ENCODE results near the gene PCNX4.
A peak's percentile ranks its signal among the peaks of the same experiment; 100 is the strongest.
"Not testable (repeated sequence)": the region's sequence is repeated elsewhere in the genome, so short reads cannot be mapped to it uniquely, and the experiment has no call there.

Gene PCNX4

DNA sequence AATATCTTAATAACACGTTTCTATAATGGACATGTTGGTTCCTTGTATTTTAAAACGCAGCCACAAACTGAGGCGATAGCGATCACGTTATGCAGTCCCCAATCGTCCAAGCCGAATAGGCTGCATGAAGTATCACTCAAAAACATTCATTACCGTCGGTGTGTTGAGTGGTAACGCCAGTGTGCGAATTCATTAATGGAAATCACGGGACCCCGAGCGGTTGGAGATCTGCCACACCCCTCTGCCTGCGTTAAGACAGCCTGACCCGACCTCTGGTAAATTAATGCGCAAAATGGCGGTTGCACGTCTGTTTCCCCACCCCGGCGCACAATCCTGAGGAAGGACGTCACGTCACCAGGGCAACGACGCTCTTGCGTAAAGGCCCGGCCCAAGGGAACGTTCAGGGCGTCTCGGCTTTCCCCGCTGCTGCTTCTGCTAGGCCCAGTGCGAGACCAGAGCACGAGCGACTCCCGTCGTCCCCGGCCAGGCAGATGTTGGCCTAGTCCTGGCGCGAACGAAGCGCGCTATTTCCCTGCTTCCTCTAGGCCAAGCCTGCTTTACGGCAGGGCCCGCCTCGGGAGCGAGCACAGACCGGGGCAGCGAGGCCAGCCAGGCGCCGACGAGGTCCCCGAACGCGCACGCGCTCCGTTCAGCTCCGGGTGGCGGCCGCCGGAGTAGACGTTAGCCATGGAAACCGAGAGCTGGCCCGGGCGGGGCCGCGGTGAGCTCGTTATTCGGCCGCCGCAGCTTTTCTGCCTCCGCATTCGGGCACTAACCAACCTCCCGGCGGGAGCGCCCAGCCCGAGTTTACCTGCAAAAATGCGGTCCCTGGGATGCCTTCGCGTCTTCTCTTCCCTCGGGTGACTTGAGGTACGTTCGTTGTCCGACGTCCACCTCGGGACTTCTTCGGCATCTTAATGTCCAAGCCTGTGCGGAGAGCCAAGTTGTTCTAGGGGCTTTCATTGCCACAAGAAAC, at the start of gene PCNX4:
PCNX4 (plus strand) TSS at position 374 of the 976 bp plus-strand sequence. CDS start 15,716 bp downstream, outside the sequence.
- DNase-seq (ENCODE audit: low read depth in 4 of 4, low spot score in 1 of 4): peak; percentile 75 to 90 (median 87)

DNA sequence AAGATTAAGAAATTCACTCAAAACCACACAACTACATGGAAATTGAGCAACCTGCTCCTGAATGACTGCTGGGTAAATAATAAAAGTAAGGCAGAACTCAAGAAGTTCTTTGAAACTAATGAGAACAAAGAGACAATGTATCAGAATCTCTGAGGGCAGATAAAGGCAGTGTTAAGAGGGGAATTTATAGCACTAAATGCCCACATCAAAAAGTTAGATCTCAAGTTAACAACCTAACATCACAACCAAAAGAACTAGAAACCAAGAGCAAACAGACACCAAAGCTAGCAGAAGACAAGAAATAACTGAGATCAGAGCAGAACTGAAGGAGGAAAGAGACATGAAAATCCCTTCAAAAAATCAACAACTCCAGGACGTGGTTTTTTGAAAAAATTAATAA, 43.7 kb upstream of the PCNX4 start:
- not testable (repeated sequence) for DNase-seq (ENCODE audit: low read depth in 4 of 4, low spot score in 1 of 4)

DNA sequence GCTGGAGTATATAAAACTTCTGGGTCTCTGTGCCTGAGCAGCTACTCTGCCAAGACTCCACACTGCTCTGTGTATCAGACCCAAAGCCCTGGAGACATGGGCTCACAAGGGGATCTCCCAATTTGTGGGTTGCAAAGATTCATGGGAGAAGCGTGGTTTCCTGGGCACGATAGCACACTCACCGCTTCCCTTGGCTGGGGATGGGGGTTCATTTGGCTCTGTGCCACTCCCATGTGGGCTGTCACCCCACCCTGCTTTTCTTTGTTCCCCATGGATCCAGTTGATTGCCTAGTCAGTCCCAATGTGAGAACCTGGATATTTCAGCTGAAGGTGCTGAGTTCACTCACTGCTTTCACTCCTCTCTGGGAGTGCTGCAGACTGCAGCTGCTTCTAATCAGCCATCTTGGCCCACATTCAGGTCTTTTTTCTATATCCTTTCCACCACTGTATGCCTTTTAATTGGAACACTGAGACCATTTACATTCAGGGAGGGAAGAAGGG, 40.0 kb upstream of the PCNX4 start:
- DNase-seq (ENCODE audit: low read depth in 4 of 4, low spot score in 1 of 4): no peak

DNA sequence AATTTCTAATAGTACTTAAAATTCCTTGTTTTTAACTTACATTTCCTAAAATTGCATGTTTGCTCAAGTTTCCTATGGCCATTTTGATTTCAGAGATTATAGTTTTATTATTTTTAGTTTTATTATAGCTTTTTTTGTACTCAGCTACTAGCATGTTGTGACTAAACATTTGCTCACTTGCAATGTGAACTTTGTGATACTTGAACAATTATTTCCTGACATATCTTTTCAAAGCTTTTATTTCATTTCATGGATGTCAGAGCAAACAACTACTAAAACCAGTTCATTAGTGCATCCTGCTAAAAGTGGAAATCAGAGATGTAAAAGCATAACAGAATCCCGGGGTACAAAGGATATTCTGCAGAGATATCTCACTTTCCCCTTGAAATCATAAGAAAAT, 33.6 kb upstream of the PCNX4 start:
- no peak for DNase-seq (ENCODE audit: low read depth in 4 of 4, low spot score in 1 of 4)

DNA sequence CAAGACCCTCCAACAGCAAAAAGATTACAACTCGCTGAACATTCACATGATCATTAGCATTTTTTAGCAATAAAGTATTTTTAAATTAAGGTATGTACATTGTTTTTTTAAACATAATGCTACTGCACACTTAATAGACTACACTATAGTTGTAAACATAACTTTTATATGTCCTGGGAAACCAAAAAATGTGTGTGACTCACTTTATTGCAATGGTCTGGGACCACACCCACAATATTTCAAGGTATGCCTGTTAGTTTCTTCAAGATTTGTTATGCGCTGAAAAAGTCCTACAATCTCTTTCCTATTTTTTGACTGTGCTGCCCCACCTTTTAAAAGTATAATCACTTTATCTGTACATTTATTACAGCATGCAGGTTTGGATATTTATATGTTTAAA, 30.4 kb upstream of the PCNX4 start:
- DNase-seq (ENCODE audit: low read depth in 4 of 4, low spot score in 1 of 4): no peak

DNA sequence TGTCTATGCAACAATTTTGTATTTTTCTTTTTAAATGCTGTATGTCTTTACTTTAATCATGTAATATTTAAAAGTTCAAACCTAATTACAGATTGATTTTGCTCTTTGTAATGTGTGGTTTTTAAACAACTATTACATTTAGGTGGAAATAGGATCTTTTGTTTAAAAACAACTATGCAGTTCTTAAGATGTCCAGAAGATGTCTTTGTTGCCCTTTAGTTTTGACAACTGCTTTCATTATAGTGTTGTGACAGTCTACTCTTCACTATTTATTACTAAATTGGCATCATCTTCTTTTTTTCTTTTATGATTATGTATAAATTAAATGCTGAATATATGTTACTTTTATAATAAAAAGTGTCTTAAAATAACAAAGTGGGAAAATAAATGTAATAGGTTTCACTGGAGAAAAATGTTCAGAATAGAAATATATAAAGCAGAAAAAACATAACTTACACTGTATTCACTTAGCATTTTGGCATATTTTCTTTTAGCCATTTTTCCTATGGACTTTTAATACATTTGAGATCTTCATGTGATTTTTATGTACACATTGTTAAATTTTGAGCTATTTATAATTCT, 27.1 kb upstream of the PCNX4 start:
- DNase-seq (ENCODE audit: low read depth in 4 of 4, low spot score in 1 of 4): no peak

DNA sequence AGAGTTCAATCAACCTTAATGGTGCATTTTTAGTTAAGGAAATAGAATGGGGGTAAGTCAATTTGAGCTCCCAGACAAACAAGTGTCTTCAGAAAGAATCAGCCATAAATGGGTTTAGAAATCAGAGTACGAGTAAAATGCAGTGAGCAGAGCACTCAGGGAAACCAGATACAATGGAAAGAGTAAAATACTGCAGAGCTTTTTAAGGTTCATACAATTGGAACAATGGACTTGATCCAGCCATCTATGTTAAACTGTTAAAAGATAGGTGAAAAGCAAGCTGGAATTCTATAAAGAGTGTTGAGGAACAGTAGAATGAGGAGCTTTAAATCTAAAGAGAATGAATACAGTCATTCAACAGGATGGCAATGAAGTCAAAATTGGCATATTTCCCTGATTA, 23.8 kb upstream of the PCNX4 start:
- no peak for DNase-seq (ENCODE audit: low read depth in 4 of 4, low spot score in 1 of 4)

DNA sequence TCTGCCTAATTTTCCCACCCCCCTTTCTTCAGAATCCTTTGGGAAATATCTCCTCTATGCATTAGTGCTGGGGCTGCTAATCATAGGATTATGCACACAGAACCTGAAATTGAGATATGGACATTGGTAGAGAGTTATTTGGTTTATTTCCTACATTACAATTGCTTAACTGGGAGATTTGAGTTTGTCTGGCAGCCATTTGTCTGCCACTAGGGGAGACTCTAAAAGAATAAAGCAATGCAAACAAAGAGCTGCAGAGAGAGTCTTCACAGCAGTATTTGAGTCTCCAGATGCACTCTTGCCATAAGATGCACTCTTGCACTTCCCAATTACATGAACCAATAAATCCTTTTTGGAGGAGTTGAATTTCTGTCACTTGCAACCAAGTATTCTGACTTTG, 12.0 kb upstream of the PCNX4 start:
- no peak for DNase-seq (ENCODE audit: low read depth in 4 of 4, low spot score in 1 of 4)

DNA sequence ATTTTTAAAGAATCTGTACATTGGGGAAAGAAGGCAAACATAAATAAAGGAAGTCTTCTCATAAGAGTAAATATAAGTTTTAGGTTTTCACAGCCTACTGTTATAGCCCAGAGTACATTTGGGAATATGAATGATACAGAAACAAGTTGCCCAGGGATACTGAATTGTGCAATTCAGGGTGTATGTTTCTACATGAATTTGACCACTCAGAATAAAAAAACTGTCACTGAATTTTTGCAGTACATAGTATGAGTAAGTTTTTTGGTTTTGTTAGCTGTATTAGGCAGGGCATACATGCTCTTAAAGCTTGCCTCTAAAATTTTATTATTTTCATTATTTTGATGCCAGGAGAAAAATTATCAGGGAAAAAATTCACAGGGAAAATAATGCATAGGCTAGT, 6.6 kb upstream of the PCNX4 start:
- DNase-seq (ENCODE audit: low read depth in 4 of 4, low spot score in 1 of 4): no peak

DNA sequence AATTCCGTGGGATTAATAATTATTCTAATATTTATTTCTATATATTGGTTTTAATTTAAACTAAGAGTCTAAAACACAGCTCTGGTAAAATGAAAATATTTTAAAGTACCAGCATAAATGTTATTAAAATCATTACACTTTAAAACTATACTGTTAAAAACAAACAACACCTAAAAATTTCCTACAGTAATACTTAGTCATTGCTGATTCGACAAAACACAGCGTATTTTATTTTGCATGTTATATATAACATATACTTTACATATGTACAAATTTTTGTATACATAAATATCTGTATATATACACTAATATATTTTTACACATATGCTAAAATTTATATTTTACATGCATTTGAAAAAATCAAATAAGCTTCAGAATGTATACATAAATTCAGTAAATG, 6.0 kb upstream of the PCNX4 start:
- DNase-seq (ENCODE audit: low read depth in 4 of 4, low spot score in 1 of 4): no peak

DNA sequence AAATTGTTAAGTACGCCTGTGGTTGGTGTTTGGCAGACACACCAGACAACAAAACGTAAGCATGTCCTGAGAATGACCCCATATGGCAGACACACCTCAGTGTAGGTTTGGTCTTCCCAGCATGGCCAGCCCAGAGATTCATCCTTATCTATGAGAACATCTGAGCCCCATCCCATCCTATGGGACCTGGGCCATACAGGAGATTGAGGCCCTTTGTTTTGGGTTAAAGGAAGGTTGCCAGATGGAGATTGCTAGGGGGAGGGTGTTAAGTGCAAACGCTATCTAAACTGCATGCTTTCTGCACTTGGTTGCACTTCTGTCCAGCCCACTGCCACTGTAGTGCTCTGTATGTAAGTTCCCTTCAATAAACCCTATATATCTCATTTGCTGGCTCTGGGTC, 4.1 kb upstream of the PCNX4 start:
- DNase-seq (ENCODE audit: low read depth in 4 of 4, low spot score in 1 of 4): no peak

DNA sequence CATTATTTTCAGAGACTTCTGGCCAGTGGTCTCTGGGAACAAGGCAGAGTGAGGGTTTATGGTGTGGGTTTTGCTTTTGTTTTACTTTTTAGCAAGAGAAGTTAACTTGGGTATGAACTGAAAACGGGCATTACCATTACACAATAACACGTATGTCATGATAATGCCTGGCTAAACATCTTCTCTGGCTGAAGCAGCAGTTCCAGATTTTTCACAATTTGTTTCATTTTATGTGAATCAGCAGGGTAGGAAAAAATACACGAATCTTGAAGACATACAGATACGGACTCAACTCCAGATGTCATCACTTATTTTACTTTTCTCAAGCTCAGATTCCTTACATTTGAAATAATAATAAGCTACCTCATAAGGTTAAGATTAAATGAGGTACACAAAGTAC, 2.5 kb upstream of the PCNX4 start:
- no peak for DNase-seq (ENCODE audit: low read depth in 4 of 4, low spot score in 1 of 4)

DNA sequence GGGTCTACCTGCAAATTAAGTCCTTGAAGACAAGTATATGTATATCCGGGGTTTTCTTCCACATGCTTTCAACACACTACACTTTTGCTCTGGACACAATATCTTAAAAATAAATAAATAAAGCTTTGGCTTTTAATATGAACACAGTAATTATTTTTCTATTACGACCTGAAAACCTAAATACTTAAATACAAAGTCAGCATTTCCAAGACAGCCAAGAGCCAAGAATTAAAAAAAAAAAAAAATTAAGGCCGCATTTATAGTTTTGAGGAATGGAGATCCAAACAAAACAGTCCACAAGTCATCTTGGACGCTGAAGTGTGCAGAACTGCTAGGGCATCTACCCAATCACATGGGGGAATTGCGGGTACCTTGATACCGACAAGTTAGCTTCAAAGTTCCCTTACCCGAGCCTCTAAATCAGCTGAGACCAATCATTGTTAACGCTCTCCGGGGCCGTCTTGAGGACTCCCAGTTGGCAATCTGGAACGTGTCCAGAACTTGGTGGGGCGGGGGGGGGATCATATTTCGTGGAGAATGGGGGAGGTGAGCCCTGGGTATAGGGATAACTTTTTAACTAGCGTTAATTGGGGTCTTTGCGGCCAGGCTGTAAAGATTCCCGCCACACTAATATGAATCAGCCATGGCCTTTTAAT, 731 bp upstream of the PCNX4 start:
- DNase-seq (ENCODE audit: low read depth in 4 of 4, low spot score in 1 of 4): no peak

DNA sequence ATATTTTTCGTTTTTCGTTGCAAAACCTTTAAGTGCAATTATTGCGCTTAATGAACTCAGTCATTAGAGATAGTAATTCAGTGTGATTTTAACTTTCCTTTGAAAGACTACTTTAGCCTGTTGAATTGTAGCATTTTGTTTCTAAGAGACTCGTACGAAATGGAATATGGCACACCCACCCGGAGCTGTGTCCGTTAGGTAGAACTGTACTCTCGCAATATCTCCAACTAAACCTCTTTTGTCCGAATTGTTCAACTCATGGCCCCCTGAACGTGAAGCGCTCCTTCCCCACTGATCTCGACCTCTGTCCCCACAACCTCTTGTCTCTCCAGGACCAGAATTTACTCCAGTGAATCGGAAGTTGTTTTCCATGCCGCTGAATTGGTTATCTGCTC, 800 bp downstream of the PCNX4 start:
- no peak for DNase-seq (ENCODE audit: low read depth in 4 of 4, low spot score in 1 of 4)

DNA sequence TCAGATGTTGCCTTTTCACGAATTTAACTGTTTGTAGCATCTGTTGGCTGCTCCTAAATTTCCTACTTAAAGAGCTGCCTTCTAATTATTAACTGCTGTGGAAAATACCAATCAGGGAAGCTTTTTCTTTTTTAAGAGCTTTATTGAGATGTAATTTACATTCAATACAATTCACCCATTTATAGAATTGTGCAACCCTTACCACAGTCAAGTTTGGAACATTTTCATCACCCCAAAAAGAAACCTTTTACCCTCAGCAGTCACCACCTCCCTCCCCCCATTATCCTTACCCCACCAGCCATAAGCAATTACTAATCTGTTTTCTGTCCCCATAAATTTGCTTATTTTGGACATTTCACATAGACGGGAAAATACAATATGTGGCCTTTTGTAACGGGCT, 1.4 kb downstream of the PCNX4 start:
- no peak for DNase-seq (ENCODE audit: low read depth in 4 of 4, low spot score in 1 of 4)

DNA sequence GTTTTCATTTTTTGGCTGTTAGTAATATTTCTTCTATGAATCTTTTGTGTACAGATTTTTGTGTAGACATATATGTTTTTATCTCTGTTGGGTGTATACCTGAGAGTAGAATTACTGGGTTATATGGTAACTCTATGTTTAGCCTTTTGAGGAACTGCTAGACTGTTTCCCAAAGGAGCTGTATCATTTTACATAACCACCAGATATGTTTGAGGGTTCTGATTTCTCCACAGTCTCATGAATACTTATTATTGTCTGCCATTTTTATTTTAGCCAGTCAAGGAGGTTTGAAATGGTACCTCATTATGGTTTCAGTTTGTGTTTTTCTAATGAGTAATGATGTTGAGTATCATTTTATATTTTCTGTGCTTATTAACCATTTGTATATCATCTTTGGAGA, 1.9 kb downstream of the PCNX4 start:
- DNase-seq (ENCODE audit: low read depth in 4 of 4, low spot score in 1 of 4): no peak

DNA sequence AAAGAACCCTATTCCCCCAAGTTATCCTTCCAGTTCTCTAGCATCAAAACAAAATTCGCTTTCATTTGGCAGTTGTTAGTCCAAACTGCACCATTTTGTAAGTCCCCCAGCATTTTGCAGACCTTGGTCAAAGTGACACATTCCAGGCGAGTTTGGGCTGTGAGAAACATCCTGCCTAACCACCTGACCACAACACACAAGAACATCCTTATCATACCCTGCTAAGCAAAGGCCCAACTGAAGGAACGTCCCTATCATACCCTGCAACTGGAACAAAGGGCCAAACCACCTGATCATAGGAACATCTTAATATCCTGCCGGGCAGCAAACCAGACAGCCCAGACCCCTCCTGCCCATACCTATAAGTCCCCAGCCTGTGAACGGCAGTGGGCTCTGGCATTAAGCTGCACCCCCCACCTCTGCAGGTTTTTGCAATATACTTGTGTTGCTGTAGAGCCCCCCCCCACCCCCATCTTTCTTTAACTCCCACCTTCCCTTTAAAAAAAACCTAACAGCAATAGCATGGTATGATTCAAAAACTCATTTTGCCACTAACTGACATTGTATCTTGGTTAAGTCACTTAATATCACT, 2.7 kb downstream of the PCNX4 start:
- no peak for DNase-seq (ENCODE audit: low read depth in 4 of 4, low spot score in 1 of 4)

DNA sequence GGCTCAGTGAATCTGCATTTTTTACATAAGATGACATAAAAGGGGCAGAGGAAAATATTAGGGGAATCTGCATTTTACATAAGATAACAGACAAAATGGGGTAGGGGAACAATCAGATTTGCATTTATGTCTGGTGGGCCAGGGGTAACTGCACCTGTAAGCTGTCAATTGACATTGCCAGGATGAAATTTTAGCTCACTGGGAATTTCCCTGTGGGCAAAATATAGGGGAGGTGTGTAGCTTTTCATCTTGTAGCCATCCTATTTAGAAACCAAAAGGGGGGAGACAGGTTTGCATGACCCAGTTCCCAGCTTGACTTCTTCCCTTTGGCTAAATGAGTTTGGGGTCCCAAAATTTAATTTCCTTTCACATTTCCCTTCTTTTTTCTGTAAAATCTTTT, 3.5 kb downstream of the PCNX4 start:
- DNase-seq (ENCODE audit: low read depth in 4 of 4, low spot score in 1 of 4): no peak

DNA sequence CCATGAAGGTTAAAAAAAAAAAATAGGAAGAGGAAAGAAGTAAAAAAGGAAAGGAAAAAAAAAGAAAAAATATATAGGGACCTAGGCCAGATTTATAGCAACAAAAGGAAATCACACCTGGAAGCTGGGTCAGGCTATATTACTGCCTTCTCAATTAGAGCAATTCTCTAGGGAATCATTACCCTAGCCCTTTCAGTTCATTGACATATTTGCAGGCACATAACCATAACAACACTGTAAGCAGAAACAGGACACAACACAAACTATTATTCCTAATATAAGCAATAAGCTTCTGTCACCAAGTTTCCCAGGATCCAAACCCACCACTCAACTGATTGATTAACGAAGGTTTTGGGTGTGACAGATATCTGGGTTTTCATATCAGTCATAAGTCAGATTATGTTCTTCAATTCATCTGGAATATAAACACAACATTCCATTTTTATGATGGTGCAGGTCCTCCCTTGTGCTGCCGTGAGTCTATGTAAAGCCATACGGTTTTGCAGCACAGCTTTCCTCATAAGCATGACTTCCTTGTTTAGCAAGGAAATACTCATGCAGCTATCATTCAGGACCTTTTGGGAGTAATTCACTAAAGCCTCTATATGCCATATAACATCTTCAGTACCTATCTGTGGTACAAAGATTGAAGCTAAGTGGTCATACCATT, 4.2 kb downstream of the PCNX4 start:
- no peak for DNase-seq (ENCODE audit: low read depth in 4 of 4, low spot score in 1 of 4)

DNA sequence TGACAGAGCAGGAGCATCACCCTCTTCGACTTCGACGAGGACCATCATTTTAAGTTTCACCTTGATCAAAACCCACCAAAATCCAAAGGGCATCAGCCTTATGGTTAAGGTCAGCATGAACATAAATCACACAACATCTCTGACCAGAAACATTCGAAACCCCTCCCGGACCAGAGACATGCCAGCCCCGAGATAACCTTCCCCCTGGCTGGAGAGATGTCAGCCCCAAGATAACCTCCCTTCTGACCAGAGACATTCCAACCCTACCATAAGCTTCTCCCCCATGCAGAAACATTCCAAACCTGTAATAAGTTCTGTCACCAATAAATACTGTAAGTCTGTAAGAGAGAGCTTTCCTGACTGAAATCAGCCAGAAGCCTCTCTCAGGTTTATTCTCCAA, 6.3 kb downstream of the PCNX4 start:
- DNase-seq (ENCODE audit: low read depth in 4 of 4, low spot score in 1 of 4): no peak

DNA sequence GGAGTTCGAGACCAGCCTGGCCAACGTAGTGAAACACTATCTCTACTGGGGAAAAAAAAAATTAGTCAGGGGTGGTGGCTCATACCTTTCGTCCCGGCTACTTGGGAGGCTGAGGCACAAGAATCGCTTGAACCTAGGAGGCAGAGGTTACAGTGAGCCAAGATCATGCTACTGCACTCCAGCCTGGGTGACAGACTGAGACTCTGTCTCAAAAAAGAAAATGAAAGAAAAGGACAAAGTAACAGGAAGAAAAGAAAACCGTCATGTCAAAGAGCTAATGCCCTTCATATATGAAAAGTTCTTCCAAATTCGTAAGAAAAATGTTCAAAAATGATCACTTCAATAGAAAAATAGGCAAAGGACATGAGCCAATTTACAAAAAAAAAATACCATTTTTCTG, 8.1 kb downstream of the PCNX4 start:
- not testable (repeated sequence) for DNase-seq (ENCODE audit: low read depth in 4 of 4, low spot score in 1 of 4)

All from stimulated activated CD4-positive, alpha-beta T cell treated with anti-CD3 and anti-CD28 coated beads, Interleukin-1b, Interleukin-23, amount 100 ng/mL, for 24 hours (primary cell).